ENCODE results near the gene TNFSF13. TPM values are rescaled to one million over a fixed set of nuclear protein-coding genes. Genes with fewer than 3 reads are reported as not detected.
A peak's percentile ranks its signal among the peaks of the same experiment; 100 is the strongest.

TNFSF13 gene
- total RNA-seq, 2 experiments from 2014 or later, result 1.1 to 1.7 TPM

- Mint-ChIP-seq H3K27me3 (peaks cover 3% of the 10 kb centered on the region), H3K9me3 (no peaks in the 10 kb centered on the region), H3K36me3 (ENCODE audit: low read depth) (peaks cover 85% of the 10 kb centered on the region), H3K4me1 (ENCODE audit: low read depth) (peaks cover 52% of the 10 kb centered on the region), H3K4me3 (peak overlapping the region; percentile 99), H3K27ac (peak overlapping the region; percentile 99)
- ATAC-seq (ENCODE audit: poor library complexity) (peak; percentile 83), DNase-seq (peak; percentile 99 to 100 (median 100))
- ChIA-PET POLR2A (interaction anchor here (0.6 to 7.0 kb wide), 21 partner anchors 9 to 537 kb away, joined by 3 to 143 read pairs (median 4); partner anchors contain the start of genes DVL2, FXR2, MPDU1 and NEURL4), CTCF (interaction anchor here (1.2 to 2.4 kb wide), 3 partner anchors 12 to 42 kb away, joined by 4 to 9 read pairs (median 8); partner anchors contain the start of gene FXR2)
- Histone ChIP-seq H3K27me3 (ENCODE audit: control insufficient read depth in 1 of 2, insufficient read depth in 2 of 2, low read length in 2 of 2) (no peaks in the 10 kb centered on the region), H3K4me1 (ENCODE audit: insufficient read depth, low read length) (peaks cover 50% of the 10 kb centered on the region), H3K36me3 (ENCODE audit: insufficient read depth, low read length) (peaks cover 66% of the 10 kb centered on the region), H3K4me3 (ENCODE audit: low read length) (peak overlapping the region; percentile 100), H3K27ac (ENCODE audit: low read depth in 1 of 2, low read length in 2 of 2) (peak overlapping the region; percentile 96 to 98), H3K9me3 (ENCODE audit: control insufficient read depth in 1 of 2, insufficient read depth in 1 of 2, low read length in 2 of 2) (no peaks in the 10 kb centered on the region)
- intact Hi-C loops (cut with DNase I, micrococcal nuclease), result loop anchor here (1.0 to 5.0 kb wide), 8 partner anchors 11 to 333 kb away; partner anchors contain the start of genes FXR2 (in 2 of the 2), SENP3 (in 2 of the 2), EIF5A (in 1 of the 2) and MPDU1 (in 1 of the 2)
- no peak for TF ChIP-seq CTCF (IDR thresholded peaks at IDR 0.05)
These were observed 14.2 kb downstream of the TNFSF13 start for GRCh38 chr17:7572588-7573323.

DNA sequence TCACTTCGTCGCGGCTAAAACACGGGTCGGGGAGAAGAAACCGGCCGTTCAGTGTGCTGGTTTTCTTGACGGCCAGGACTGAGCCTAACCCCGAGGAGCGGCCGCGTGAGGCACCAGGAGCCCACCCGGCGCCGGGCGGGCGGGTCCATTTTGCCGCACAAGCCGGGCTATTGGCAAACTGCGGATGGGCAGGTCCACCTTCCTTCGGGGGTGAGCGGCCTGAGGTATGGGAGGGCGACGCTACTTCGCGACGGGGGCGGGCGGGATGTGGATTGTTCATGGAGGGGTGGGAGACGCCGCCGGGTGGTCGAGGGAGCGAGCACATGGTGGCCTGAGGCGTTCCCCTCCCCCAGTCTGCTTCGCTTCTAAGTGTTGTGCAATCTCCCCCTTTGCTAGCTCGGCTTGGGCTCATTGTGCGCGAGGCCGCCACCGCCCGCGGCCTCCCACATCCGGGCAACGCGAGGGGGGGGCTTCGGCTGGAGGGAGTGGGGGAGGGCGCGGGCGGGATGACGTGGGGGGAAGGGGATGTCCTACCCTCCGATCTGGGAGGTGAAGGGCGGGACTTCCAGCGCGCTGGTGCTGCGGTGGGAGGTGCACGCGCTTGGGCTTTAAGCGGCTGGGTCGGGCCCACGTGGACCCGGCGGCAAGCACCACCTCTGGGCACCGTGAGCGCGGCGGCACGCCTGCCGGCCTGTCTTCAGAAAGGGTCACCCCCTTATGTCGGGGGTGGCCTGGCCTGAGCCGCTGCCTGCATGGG is 15.0 kb downstream of the TNFSF13 start:
- CTCF ChIA-PET, result interaction anchor here (1.2 to 2.4 kb wide), 4 partner anchors 13 to 115 kb away, joined by 4 to 15 read pairs (median 8); partner anchors contain the start of genes FXR2 and WRAP53
- H3K4me3 Mint-ChIP-seq, result peak overlapping the region; percentile 99
- H3K9me3 Mint-ChIP-seq, result no peaks in the 10 kb centered on the region
- Histone ChIP-seq H3K27ac (ENCODE audit: low read depth in 1 of 2, low read length in 2 of 2) (peak overlapping the region; percentile 96 to 98), H3K4me1 (ENCODE audit: insufficient read depth, low read length) (peaks cover 56% of the 10 kb centered on the region), H3K36me3 (ENCODE audit: insufficient read depth, low read length) (peaks cover 72% of the 10 kb centered on the region), H3K9me3 (ENCODE audit: control insufficient read depth in 1 of 2, insufficient read depth in 1 of 2, low read length in 2 of 2) (no peaks in the 10 kb centered on the region), H3K4me3 (ENCODE audit: low read length) (peak overlapping the region; percentile 100), H3K27me3 (ENCODE audit: control insufficient read depth in 1 of 2, insufficient read depth in 2 of 2, low read length in 2 of 2) (no peaks in the 10 kb centered on the region)
- ATAC-seq (ENCODE audit: poor library complexity), result peak; percentile 47
- POLR2A ChIA-PET, result interaction anchor here (0.6 to 7.0 kb wide), 21 partner anchors 9 to 538 kb away, joined by 3 to 143 read pairs (median 4); partner anchors contain the start of genes CTDNEP1, DVL2, FXR2 and MPDU1
- H3K27me3 Mint-ChIP-seq, result peaks cover 3% of the 10 kb centered on the region
- H3K36me3 Mint-ChIP-seq (ENCODE audit: low read depth), result peaks cover 86% of the 10 kb centered on the region
- DNase-seq, result peak; percentile 85 to 97 (median 90)
- peaks cover 59% of the 10 kb centered on the region for H3K4me1 Mint-ChIP-seq (ENCODE audit: low read depth)
- H3K27ac Mint-ChIP-seq, result peak overlapping the region; percentile 99
- intact Hi-C loops (cut with DNase I, micrococcal nuclease), result loop anchor here (1.0 to 5.0 kb wide), 7 partner anchors 10 to 334 kb away; partner anchors contain the start of genes FXR2 (in 2 of the 2), EIF5A (in 1 of the 2), MPDU1 (in 1 of the 2) and PHF23 (in 1 of the 2)
- no peak for TF ChIP-seq CTCF (IDR thresholded peaks at IDR 0.05)

All from CD4-positive, alpha-beta T cell (primary cell).